Natural killer cell (primary cell): Measurements from ENCODE around the gene TMEM108. TPM values are rescaled to one million over a fixed set of nuclear protein-coding genes. Genes with fewer than 3 reads are reported as not detected.

ENCODE experiments used
- ATAC-seq, 3 donors: fragments of 150-1000 bp in 2 of 3; fragments of 200-7000 bp in 1 of 3; cut with Tn5 transposase; 1 replicate in 1 of 3; 2 replicates in 2 of 3; pipeline ENCODE4 v1.10.0; 2021; ENCODE audit warnings: mild to moderate bottlenecking in 2 of 3, moderate library complexity in 2 of 3
- DNase-seq, 2 donors: peaks; one replicate each; pipeline versions ENCODE4 v3.0.0 to v3.0.0-alpha.2; 2013 to 2021; ENCODE audit warnings: mixed read lengths in 1 of 2
- H3K27ac ChIP-seq: one replicate; pipeline ENCODE4 v1.5.1; 2013; ENCODE audit warnings: mild to moderate bottlenecking, low read length
- H3K27me3 ChIP-seq: one replicate; pipeline ENCODE4 v1.6.1; 2013; ENCODE audit warnings: low read length; ENCODE audit not compliant: control insufficient read depth, insufficient read depth
- H3K36me3 ChIP-seq: one replicate; pipeline ENCODE4 v1.6.1; 2013; ENCODE audit warnings: low read length; ENCODE audit not compliant: control insufficient read depth, insufficient read depth
- H3K4me1 ChIP-seq: one replicate; pipeline ENCODE4 v1.6.1; 2013; ENCODE audit warnings: low read length; ENCODE audit not compliant: control insufficient read depth, insufficient read depth
- H3K4me3 ChIP-seq: one replicate; pipeline ENCODE4 v1.5.1; 2013; ENCODE audit warnings: low read length
- H3K9me3 ChIP-seq: one replicate; pipeline ENCODE4 v1.6.1; 2013; ENCODE audit warnings: low read length; ENCODE audit not compliant: control insufficient read depth, insufficient read depth
- H3K27ac Mint-ChIP-seq, 2 donors: one replicate each; pipeline ENCODE4 v1.8.0; 2022; ENCODE audit warnings: mild to moderate bottlenecking in 2 of 2, mixed read lengths in 2 of 2, moderate library complexity in 1 of 2
- H3K27me3 Mint-ChIP-seq, 2 donors: one replicate each; pipeline ENCODE4 v1.8.0; 2022; ENCODE audit warnings: low read depth in 2 of 2, mixed read lengths in 2 of 2
- H3K36me3 Mint-ChIP-seq: one replicate; pipeline ENCODE4 v1.8.0; 2022; ENCODE audit warnings: mixed read lengths
- H3K4me1 Mint-ChIP-seq, 2 donors: one replicate each; pipeline ENCODE4 v1.8.0; 2022; ENCODE audit warnings: mixed read lengths in 2 of 2
- H3K4me3 Mint-ChIP-seq: one replicate; pipeline ENCODE4 v1.8.0; 2022; ENCODE audit warnings: mild to moderate bottlenecking, moderate library complexity, mixed read lengths
- H3K9me3 Mint-ChIP-seq, 2 donors: one replicate each; pipeline ENCODE4 v1.8.0; 2022; ENCODE audit warnings: mixed read lengths in 2 of 2
- WGBS: methylation state at CpG from one replicate; pipeline ENCODE4 v1.1.7; 2013; ENCODE audit warnings: missing lambda C conversion rate; ENCODE audit not compliant: insufficient coverage; 5-methylcytosine and 5-hydroxymethylcytosine counted together
- intact Hi-C: fragments of 100-400 bp; cut with micrococcal nuclease; formaldehyde crosslinking; loops from one replicate; pipeline ENCODE4 v1.14.2; 2022
- total RNA-seq, 4 donors: library from RNA; stranded (reverse); fragments of 120-200 nt in 1 of 4; gene quantifications; one replicate each; pipeline versions ENCODE4 v1.2.3 to v1.2.4, GENCODE V29; 2013 to 2022
- TF ChIP-seq, protein P1 (sequence below): fragments of 200-600 bp; IDR thresholded peaks from one replicate; pipeline ENCODE4 v1.8.0; 2022; ENCODE audit warnings: antibody characterized with exemption

Gene TMEM108
- total RNA-seq, 3 donors from 2014 or later (not counting 1 experiment from before 2014, with no cell fraction given): not detected

DNA sequence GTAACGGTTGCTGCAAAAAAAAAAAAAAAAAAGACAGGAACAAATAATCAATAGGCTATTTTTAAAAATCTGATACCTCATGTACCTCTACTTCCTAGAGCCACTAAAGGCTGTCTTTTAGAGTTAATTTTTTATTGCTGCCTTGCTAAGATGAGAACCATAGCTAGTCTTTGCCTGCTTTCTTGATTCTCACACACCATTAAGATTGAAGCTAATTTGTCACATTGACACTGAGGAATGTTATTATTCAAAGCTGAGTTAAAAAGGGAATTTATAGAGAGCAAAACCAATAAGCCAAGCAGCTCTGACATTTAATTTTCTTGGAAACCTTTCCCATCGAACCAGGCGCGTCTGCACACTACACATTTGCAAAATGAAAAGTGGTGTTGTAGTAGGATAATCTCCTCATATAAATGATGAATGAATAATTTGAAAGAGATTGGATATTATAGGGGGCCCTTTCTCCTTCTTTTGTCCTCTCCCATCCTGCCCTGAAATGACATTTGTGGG lies 149.7 kb downstream of the TMEM108 start:
- 95% methylated on average over 3 of the region's 4 CpGs for WGBS
- Histone ChIP-seq H3K36me3 (no peaks in the 10 kb centered on the region), H3K4me3 (no peak overlapping the region), H3K9me3 (no peaks in the 10 kb centered on the region), H3K27me3 (no peaks in the 10 kb centered on the region), H3K27ac (no peak overlapping the region), H3K4me1 (no peaks in the 10 kb centered on the region)
- DNase-seq (no peak), ATAC-seq (no peak)
- H3K4me1 Mint-ChIP-seq: no peaks in the 10 kb centered on the region
- H3K9me3 Mint-ChIP-seq: peaks cover 0 to 5% of the 10 kb centered on the region in 2 donors
- no peaks in the 10 kb centered on the region for H3K36me3 Mint-ChIP-seq
- TF ChIP-seq, protein P1, sequence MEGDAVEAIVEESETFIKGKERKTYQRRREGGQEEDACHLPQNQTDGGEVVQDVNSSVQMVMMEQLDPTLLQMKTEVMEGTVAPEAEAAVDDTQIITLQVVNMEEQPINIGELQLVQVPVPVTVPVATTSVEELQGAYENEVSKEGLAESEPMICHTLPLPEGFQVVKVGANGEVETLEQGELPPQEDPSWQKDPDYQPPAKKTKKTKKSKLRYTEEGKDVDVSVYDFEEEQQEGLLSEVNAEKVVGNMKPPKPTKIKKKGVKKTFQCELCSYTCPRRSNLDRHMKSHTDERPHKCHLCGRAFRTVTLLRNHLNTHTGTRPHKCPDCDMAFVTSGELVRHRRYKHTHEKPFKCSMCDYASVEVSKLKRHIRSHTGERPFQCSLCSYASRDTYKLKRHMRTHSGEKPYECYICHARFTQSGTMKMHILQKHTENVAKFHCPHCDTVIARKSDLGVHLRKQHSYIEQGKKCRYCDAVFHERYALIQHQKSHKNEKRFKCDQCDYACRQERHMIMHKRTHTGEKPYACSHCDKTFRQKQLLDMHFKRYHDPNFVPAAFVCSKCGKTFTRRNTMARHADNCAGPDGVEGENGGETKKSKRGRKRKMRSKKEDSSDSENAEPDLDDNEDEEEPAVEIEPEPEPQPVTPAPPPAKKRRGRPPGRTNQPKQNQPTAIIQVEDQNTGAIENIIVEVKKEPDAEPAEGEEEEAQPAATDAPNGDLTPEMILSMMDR: no peak
- no peak overlapping the region for H3K27ac Mint-ChIP-seq
- no peaks in the 10 kb centered on the region for H3K27me3 Mint-ChIP-seq
- intact Hi-C loops: no loop called here
- H3K4me3 Mint-ChIP-seq: no peak overlapping the region

DNA sequence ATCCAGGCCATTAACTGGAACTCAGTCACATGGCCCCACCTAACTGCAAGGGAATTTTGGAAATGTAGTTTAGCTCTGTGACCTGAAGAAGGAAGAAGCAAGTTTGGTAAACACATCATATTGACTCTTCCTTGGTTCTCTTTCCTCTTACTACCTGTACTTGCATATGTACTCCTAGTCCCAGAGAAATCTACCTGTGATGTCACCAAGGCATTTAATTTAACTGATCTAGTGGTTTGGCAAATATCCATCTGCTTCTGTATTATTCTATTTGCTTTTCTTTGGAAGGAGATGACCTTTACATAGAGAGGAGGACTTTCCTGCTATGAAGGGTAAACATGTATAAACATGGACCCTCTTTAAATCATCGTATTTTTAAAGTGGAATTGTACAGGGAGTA lies 150.8 kb downstream of the TMEM108 start:
- intact Hi-C loops: no loop called here
- H3K4me3 Mint-ChIP-seq: no peak overlapping the region
- ATAC-seq: no peak

DNA sequence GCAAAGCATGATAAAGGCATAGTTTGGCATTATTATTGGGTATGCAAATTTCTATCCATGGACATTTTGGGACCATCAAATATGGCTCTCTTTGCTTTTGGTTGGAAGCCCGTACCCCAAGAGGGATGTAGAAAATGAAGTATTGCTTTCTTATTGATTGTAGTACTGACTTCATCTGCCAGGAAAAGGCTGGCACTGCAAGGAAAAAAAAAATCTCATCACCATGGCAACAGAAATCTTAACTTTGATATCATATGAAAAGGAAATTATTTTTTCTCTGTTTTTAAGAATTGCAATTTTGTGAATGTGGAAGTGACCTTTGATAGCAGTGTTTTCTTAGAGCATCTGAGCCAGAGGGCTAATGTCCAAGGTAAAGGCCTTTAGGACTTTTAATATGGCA lies 151.7 kb downstream of the TMEM108 start:
- 80% methylated on average over 1 of the region's 1 CpG for WGBS
- Histone ChIP-seq H3K27me3 (no peaks in the 10 kb centered on the region), H3K4me3 (no peak overlapping the region), H3K36me3 (no peaks in the 10 kb centered on the region), H3K9me3 (no peaks in the 10 kb centered on the region), H3K4me1 (no peaks in the 10 kb centered on the region), H3K27ac (no peak overlapping the region)
- Mint-ChIP-seq H3K9me3 (peaks cover 0 to 4% of the 10 kb centered on the region in 2 donors), H3K36me3 (no peaks in the 10 kb centered on the region), H3K27me3 (no peaks in the 10 kb centered on the region), H3K4me3 (no peak overlapping the region), H3K4me1 (no peaks in the 10 kb centered on the region), H3K27ac (no peak overlapping the region)
- intact Hi-C loops: no loop called here
- no peak for ATAC-seq
- no peak for DNase-seq
- TF ChIP-seq, protein P1: no peak

More for the DNA sequence above, 150.8 kb downstream of the TMEM108 start:
- Histone ChIP-seq H3K9me3 (no peaks in the 10 kb centered on the region), H3K4me3 (no peak overlapping the region), H3K4me1 (no peaks in the 10 kb centered on the region), H3K36me3 (no peaks in the 10 kb centered on the region), H3K27me3 (no peaks in the 10 kb centered on the region), H3K27ac (no peak overlapping the region)
- no peaks in the 10 kb centered on the region for H3K36me3 Mint-ChIP-seq
- H3K9me3 Mint-ChIP-seq: peaks cover 0 to 4% of the 10 kb centered on the region in 2 donors
- no peaks in the 10 kb centered on the region for H3K4me1 Mint-ChIP-seq
- no peaks in the 10 kb centered on the region for H3K27me3 Mint-ChIP-seq
- no peak for DNase-seq
- TF ChIP-seq, protein P1: no peak
- no CpG with 5 or more reads among the region's 1 CpG for WGBS
- H3K27ac Mint-ChIP-seq: no peak overlapping the region

DNA sequence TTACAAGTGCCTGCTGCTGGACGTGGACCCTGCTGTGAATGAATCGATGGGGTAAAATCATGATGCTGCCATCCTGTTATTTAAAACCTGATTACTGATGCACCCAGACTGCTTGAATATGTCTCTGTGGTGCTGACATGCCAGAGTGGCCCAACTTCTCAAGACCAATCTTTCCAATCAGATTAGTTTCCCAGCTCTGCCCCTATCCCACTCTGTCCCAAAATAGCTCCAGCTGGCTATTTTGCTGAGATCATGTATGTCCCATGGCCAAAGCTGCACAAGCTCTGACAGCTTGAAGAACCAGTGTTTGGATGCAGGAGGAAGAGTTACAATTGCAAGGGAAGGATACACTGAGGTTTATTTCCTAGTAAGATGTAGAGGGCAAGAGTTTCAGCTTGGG lies 153.6 kb downstream of the TMEM108 start:
- ATAC-seq: no peak
- Histone ChIP-seq H3K36me3 (no peaks in the 10 kb centered on the region), H3K4me1 (no peaks in the 10 kb centered on the region), H3K27me3 (no peaks in the 10 kb centered on the region), H3K27ac (no peak overlapping the region), H3K9me3 (no peaks in the 10 kb centered on the region), H3K4me3 (no peak overlapping the region)
- Mint-ChIP-seq H3K36me3 (no peaks in the 10 kb centered on the region), H3K27me3 (no peaks in the 10 kb centered on the region), H3K9me3 (peaks cover 0 to 4% of the 10 kb centered on the region in 2 donors), H3K4me3 (no peak overlapping the region), H3K4me1 (no peaks in the 10 kb centered on the region), H3K27ac (no peak overlapping the region)
- intact Hi-C loops: no loop called here
- DNase-seq: no peak
- TF ChIP-seq, protein P1: no peak
- 88% methylated on average over 2 of the region's 2 CpGs for WGBS
